Fibroblast of the conjunctiva (primary cell): Measurements from ENCODE around the gene EFNB2.

Experiments used
- DNase-seq: peaks from one replicate; pipeline ENCODE4 v3.0.0-alpha.2; 2010; ENCODE audit warnings: low read depth

Gene EFNB2

GRCh38 chr13:106484084-106484483, 51.4 kb downstream of the EFNB2 start:
- no peak for DNase-seq

GRCh38 chr13:106481919-106482318, 53.5 kb downstream of the EFNB2 start:
- no peak for DNase-seq

GRCh38 chr13:106480351-106480910, 55.0 kb downstream of the EFNB2 start:
- no peak for DNase-seq

GRCh38 chr13:106479929-106480328, 55.5 kb downstream of the EFNB2 start:
- DNase-seq: no peak

- DNase-seq: no peak
These were observed 57.3 kb downstream of the EFNB2 start for GRCh38 chr13:106478116-106478515.

GRCh38 chr13:106477303-106477702, 58.2 kb downstream of the EFNB2 start:
- DNase-seq: no peak

- DNase-seq: no peak
These were observed 59.6 kb downstream of the EFNB2 start for GRCh38 chr13:106475852-106476251.

- DNase-seq: no peak
These were observed 60.5 kb downstream of the EFNB2 start for GRCh38 chr13:106474912-106475311.

GRCh38 chr13:106473154-106473553, 62.3 kb downstream of the EFNB2 start:
- no peak for DNase-seq

- DNase-seq: no peak
These were observed 62.8 kb downstream of the EFNB2 start for GRCh38 chr13:106472621-106473020.

- DNase-seq: peak; percentile 27
These were observed 63.4 kb downstream of the EFNB2 start for GRCh38 chr13:106471957-106472543.

GRCh38 chr13:106470576-106470975, 64.9 kb downstream of the EFNB2 start:
- DNase-seq: no peak

- DNase-seq: no peak
These were observed 66.5 kb downstream of the EFNB2 start for GRCh38 chr13:106468744-106469590.

GRCh38 chr13:106468207-106468606, 67.3 kb downstream of the EFNB2 start:
- no peak for DNase-seq

GRCh38 chr13:106467427-106468122, 67.9 kb downstream of the EFNB2 start:
- DNase-seq: no peak

- no peak for DNase-seq
These were observed 68.6 kb downstream of the EFNB2 start for GRCh38 chr13:106466691-106467426.

- no peak for DNase-seq
These were observed 71.4 kb downstream of the EFNB2 start for GRCh38 chr13:106464076-106464475.

- DNase-seq: no peak
These were observed 72.8 kb downstream of the EFNB2 start for GRCh38 chr13:106462710-106463109.

- no peak for DNase-seq
These were observed 79.7 kb downstream of the EFNB2 start for GRCh38 chr13:106455777-106456176.

GRCh38 chr13:106455190-106455589, 80.3 kb downstream of the EFNB2 start:
- no peak for DNase-seq

- no peak for DNase-seq
These were observed 82.4 kb downstream of the EFNB2 start for GRCh38 chr13:106453101-106453500.

GRCh38 chr13:106450991-106451390, 84.5 kb downstream of the EFNB2 start:
- DNase-seq: no peak
